Right cardiac atrium (tissue), 5 donors: ENCODE data around the gene REPIN1. TPM values are rescaled to one million over a fixed set of nuclear protein-coding genes. Genes with fewer than 3 reads are reported as not detected.
A peak's percentile ranks its signal among the peaks of the same experiment; 100 is the strongest.

Experiments used
- ATAC-seq, 2 donors: fragments of 200-7000 bp; cut with Tn5 transposase; one replicate each; pipeline versions ENCODE4 v1.8.0 to v1.9.1; 2020; ENCODE audit warnings: moderate library complexity in 2 of 2, mild to moderate bottlenecking in 1 of 2
- DNase-seq, 3 donors: peaks; one replicate each; pipeline ENCODE4 v3.0.0-alpha.2; 2020
- H3K27ac ChIP-seq: one replicate; pipeline ENCODE4 v1.5.1; 2013; ENCODE audit warnings: mild to moderate bottlenecking, low read length, control low read depth, moderate library complexity
- H3K27me3 ChIP-seq: one replicate; pipeline ENCODE4 v1.6.1; 2013; ENCODE audit not compliant: control insufficient read depth, insufficient read depth
- H3K4me1 ChIP-seq: one replicate; pipeline ENCODE4 v1.6.1; 2013; ENCODE audit warnings: low read length; ENCODE audit not compliant: control insufficient read depth, insufficient read depth
- H3K4me3 ChIP-seq: one replicate; pipeline ENCODE4 v1.5.1; 2013; ENCODE audit warnings: low read length, control low read depth
- H3K9me3 ChIP-seq: one replicate; pipeline ENCODE4 v1.6.1; 2013; ENCODE audit warnings: low read length; ENCODE audit not compliant: control insufficient read depth
- WGBS: extraction: QIAGEN DNeasy Blood & Tissue Kit; methylation state at CpG from one replicate; pipeline ENCODE4 v1.1.7; 2013; 5-methylcytosine and 5-hydroxymethylcytosine counted together
- intact Hi-C, 4 donors: fragments of 100-400 bp; cut with DNase I; formaldehyde crosslinking; loops; one replicate each; pipeline versions ENCODE4 v1.11.0 to v1.14.0; 2022 to 2023
- polyA plus RNA-seq: library from polyadenylated mRNA; stranded (reverse); fragments of 200-250 nt; gene quantifications from one replicate; pipeline ENCODE4 v1.2.3, GENCODE V29; 2013
- total RNA-seq, 4 donors: library from RNA; stranded (reverse); fragmentation: NEBNext Ultra II Directional; extraction: Animal tissue kit (Norgen Biotek cat#: 25700); gene quantifications; one replicate each; pipeline ENCODE4 v1.2.1, GENCODE V29; 2021
- donor health status: healthy with polysubstance abuse.
- donor health status: DM: no; HTN: yes; CAD: no.
- donor health status: DM: no; HTN: no; CAD: no.
- donor health status: DM: no; HTN: yes; CAD: no; lungs with severe emphysema.
- donor health status: DM: yes; HTN: yes; CAD: no.

REPIN1 gene
- total and polyA plus RNA-seq, 5 donors: 70.6 to 116 (median 107) TPM

DNA sequence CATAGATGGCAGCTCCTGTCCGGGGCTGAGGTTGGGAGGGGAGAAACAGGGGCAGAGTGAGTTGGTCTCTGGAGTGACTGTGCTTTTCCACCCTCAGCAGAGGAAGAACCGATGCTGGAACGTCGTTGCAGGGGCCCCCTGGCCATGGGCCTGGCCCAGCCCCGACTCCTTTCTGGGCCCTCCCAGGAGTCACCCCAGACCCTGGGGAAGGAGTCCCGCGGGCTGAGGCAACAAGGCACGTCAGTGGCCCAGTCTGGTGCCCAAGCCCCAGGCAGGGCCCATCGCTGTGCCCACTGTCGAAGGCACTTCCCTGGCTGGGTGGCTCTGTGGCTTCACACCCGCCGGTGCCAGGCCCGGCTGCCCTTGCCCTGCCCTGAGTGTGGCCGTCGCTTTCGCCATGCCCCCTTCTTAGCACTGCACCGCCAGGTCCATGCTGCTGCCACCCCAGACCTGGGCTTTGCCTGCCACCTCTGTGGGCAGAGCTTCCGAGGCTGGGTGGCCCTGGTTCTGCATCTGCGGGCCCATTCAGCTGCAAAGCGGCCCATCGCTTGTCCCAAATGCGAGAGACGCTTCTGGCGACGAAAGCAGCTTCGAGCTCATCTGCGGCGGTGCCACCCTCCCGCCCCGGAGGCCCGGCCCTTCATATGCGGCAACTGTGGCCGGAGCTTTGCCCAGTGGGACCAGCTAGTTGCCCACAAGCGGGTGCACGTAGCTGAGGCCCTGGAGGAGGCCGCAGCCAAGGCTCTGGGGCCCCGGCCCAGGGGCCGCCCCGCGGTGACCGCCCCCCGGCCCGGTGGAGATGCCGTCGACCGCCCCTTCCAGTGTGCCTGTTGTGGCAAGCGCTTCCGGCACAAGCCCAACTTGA lies 2.7 kb downstream of the REPIN1 start:
- DNase-seq: peak in 2 of 3 donors; percentile 58 to 65
- H3K27ac ChIP-seq: no peak overlapping the region
- H3K9me3 ChIP-seq: no peaks in the 10 kb centered on the region
- no peak for ATAC-seq
- intact Hi-C loops: no loop called here
- no peaks in the 10 kb centered on the region for H3K27me3 ChIP-seq
- H3K4me3 ChIP-seq: no peak overlapping the region
- H3K4me1 ChIP-seq: peaks cover 4% of the 10 kb centered on the region
- 85% methylated on average over 48 of the region's 48 CpGs for WGBS

DNA sequence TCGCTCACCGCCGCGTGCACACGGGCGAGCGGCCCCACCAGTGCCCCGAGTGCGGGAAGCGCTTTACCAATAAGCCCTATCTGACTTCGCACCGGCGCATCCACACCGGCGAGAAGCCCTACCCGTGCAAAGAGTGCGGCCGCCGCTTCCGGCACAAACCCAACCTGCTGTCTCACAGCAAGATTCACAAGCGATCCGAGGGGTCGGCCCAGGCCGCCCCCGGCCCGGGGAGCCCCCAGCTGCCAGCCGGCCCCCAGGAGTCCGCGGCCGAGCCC lies 3.3 kb downstream of the REPIN1 start:
- no peak for DNase-seq
- peaks cover 4% of the 10 kb centered on the region for H3K4me1 ChIP-seq
- WGBS: 89% methylated on average over 30 of the region's 30 CpGs
- ATAC-seq: no peak
- H3K9me3 ChIP-seq: no peaks in the 10 kb centered on the region
- H3K27ac ChIP-seq: no peak overlapping the region
- H3K4me3 ChIP-seq: no peak overlapping the region
- intact Hi-C loops: no loop called here
- H3K27me3 ChIP-seq: no peaks in the 10 kb centered on the region

DNA sequence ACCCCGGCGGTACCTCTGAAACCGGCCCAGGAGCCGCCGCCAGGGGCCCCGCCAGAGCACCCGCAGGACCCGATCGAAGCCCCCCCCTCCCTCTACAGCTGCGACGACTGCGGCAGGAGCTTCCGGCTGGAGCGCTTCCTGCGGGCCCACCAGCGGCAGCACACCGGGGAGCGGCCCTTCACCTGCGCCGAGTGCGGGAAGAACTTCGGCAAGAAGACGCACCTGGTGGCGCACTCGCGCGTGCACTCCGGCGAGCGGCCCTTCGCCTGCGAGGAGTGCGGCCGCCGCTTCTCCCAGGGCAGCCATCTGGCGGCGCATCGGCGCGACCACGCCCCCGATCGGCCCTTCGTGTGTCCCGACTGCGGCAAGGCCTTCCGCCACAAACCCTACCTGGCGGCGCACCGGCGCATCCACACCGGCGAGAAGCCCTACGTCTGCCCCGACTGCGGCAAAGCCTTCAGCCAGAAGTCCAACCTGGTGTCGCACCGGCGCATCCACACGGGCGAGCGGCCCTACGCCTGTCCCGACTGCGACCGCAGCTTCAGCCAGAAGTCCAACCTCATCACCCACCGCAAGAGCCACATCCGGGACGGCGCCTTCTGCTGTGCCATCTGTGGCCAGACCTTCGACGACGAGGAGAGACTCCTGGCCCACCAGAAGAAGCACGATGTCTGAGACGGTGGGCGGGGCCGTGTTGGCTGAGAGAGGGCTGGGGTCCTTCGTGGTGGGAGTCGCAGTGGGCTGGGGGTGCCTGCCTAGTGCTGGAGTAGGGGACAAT lies 3.8 kb downstream of the REPIN1 start:
- Histone ChIP-seq H3K9me3 (no peaks in the 10 kb centered on the region), H3K4me3 (no peak overlapping the region), H3K4me1 (peaks cover 4% of the 10 kb centered on the region), H3K27ac (no peak overlapping the region), H3K27me3 (no peaks in the 10 kb centered on the region)
- intact Hi-C loops: no loop called here
- no peak for ATAC-seq
- WGBS: 84% methylated on average over 79 of the region's 79 CpGs
- peak in 1 of 3 donors; percentile 53 for DNase-seq

DNA sequence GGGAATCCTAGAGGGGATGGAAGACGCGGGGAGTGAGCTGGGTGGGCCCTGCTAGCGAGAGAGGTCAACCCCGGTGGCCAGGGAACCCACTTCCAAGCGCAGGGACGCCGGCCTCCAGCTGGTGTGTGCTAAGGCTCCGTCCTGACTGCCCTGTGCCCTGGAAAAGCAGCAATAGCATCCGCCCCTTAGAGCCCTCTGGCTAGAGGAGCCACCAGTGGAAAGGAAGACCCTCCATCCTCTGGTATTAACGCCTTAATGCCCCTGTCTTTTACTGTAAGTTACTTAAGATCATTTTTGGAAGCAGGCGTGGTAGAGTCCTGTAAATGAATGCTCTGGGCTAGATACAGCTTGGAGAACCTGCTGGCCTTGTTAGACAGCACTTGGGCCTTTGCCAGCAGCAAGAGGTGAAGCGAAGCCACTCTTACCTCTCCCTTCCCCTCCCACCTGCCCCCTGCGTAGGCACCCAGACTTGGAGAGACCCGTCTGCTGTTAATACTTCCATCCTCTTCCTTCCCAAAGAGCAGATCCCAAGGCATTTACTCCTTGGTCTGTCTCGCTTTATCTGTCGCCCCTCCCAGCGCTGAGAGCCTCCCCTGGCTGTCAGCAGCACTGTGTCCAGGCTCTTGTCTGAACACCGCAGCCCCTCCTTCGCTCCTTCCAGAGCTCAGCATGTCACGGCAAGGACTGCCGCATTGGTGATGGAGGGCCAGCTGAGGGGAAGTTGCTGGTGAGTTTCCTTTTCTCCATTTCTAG lies 4.6 kb downstream of the REPIN1 start:
- H3K4me1 ChIP-seq: peaks cover 7% of the 10 kb centered on the region
- 70% methylated on average over 21 of the region's 21 CpGs for WGBS
- no peaks in the 10 kb centered on the region for H3K27me3 ChIP-seq

DNA sequence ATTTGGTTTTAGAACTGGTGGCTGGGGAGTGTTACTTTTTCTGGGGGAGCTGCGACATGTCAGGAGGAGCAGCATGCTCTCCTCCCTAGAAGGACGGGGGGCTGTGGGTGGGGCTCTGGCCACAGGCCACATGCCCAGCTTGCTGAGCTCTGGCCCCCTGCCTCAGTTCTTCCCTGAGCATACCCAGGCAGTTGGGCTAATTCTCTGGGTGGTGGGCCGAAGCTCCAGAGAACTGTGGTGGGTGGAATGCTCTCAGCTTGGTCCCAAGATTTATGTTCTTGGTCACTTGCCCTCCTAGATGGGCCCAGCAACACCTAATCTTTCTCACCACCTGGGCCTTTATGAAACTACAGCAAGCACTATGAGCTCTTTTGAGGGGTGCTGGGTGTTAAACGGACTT lies 5.4 kb downstream of the REPIN1 start:
- H3K27ac ChIP-seq: no peak overlapping the region
- no peak overlapping the region for H3K4me3 ChIP-seq

More for the DNA sequence above, 4.6 kb downstream of the REPIN1 start:
- no peaks in the 10 kb centered on the region for H3K9me3 ChIP-seq
- H3K27ac ChIP-seq: peak overlapping the region; percentile 14
- ATAC-seq (no peak), DNase-seq (peak in 1 of 3 donors; percentile 48)
- intact Hi-C loops: no loop called here
- H3K4me3 ChIP-seq: no peak overlapping the region

DNA sequence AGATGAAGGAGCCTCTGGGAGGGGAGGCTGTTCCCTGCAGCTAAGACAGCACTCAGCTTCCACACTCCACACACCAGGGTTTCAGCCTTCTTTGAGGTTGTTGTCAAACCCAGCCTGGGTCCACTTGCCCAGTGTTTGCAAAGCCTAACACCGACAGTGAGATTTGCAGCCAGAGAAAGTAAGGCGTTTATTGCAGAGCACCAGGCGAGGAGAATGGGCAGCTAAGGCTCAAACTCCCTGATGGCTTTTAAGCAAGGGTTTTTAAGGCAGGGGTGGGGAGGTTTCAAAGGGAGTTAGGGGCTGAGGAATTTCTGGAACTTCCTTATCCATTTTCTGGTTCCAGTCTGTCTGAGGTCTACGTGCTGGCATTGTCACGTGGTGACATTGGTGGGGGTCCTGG lies 5.8 kb downstream of the REPIN1 start:
- intact Hi-C loops: no loop called here
- 81% methylated on average over 5 of the region's 5 CpGs for WGBS
- H3K27ac ChIP-seq: no peak overlapping the region
- H3K27me3 ChIP-seq: no peaks in the 10 kb centered on the region
- H3K4me1 ChIP-seq: peaks cover 8% of the 10 kb centered on the region
- DNase-seq (no peak), ATAC-seq (no peak)
- no peaks in the 10 kb centered on the region for H3K9me3 ChIP-seq
- H3K4me3 ChIP-seq: no peak overlapping the region

More for the DNA sequence above, 5.4 kb downstream of the REPIN1 start:
- 80% methylated on average over 4 of the region's 4 CpGs for WGBS
- Histone ChIP-seq H3K27me3 (no peaks in the 10 kb centered on the region), H3K4me1 (peaks cover 8% of the 10 kb centered on the region), H3K9me3 (no peaks in the 10 kb centered on the region)
- ATAC-seq (no peak), DNase-seq (no peak)
- intact Hi-C loops: no loop called here

DNA sequence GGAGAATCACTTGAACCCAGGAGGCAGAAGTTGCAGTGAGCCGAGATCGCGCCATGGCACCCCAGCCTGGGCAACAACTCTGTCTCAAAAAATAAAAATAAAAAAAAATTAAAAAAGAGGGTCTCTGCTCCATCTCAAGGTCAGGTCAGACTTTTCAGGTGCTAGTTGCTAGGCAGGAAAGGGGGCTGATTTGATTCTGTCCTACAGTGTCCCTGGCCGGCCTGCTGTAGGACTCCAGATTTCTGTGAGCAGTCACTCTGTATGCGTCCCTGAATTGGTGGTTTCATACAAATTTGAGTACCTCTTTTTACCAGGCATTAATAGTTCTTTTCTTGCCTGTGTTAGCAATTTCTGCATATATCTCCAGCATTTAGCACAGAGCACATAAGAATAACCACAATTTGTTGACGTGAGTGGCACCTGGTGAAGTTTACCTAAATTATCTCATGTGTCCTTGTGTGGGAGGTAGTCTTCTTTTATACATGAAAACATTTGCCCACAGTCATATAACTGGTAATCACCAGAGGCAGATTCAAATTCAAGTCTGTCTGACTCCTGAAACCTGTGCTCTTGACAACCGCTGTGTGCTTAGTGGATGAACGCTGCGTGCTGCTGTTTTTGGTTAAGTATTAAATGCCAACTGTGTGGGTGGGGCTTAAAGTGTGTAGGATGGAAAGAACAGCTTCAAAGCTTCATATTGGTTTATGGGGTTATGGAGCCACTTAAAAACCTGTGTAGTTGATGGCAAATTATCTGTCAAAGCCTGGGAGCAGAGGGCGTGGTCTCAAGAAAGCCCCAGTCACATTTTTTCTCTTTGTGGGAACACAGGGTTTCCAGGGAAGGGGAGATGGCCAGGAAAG lies 7.3 kb downstream of the REPIN1 start:
- WGBS: 88% methylated on average over 10 of the region's 10 CpGs
- intact Hi-C loops: no loop called here
- H3K27ac ChIP-seq: no peak overlapping the region
- peaks cover 3% of the 10 kb centered on the region for H3K4me1 ChIP-seq
- no peak for ATAC-seq
- H3K4me3 ChIP-seq: no peak overlapping the region
- no peaks in the 10 kb centered on the region for H3K9me3 ChIP-seq
- no peak for DNase-seq
- H3K27me3 ChIP-seq: no peaks in the 10 kb centered on the region

DNA sequence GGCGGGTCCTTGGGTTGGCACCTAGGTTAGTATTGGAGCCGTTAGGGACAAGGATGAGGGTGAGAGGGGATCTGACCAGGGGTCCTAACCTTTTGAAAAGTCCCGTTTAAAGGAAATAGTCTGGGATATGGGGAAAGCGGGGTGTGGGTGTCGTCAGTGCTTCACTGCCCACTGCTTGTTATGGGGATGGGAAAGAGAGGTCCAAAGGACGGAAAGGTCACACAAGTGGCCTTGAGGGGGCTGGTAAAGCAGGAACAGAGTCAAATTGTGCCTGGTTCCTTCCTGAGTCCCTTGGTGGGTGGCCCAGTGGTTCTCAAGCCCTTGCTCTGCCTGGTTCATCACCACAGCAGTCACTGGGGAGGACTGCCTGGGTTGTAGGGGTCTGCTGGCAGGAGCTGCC lies 7.9 kb downstream of the REPIN1 start:
- no peaks in the 10 kb centered on the region for H3K9me3 ChIP-seq
- H3K27ac ChIP-seq: no peak overlapping the region
- intact Hi-C loops: no loop called here
- H3K4me1 ChIP-seq: peaks cover 3% of the 10 kb centered on the region
- ATAC-seq: no peak
- no peaks in the 10 kb centered on the region for H3K27me3 ChIP-seq
- DNase-seq: no peak
- no peak overlapping the region for H3K4me3 ChIP-seq
- 79% methylated on average over 6 of the region's 6 CpGs for WGBS

DNA sequence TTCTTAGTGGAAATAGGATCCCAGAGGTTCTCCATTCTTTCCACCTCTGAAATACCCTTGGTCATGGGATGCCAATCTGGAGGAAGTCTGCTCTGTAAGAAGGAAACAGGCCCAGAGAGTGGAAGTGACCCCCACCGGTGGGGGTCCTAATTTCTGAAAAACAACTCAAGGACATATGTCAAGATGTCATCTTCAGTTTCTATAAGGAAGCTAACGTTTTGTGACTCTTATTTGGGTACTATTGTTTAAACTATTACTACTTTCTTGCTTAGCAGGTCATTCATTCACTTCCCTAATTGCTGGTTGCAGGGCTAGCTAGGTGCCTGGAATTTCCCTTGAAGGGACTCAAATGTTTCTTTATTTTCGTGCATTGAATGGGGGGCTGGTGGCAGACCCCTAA lies 8.6 kb downstream of the REPIN1 start:
- H3K4me3 ChIP-seq: no peak overlapping the region
- WGBS: 51% methylated on average over 3 of the region's 3 CpGs
- no peak for DNase-seq
- intact Hi-C loops: no loop called here
- ATAC-seq: no peak
- H3K27me3 ChIP-seq: no peaks in the 10 kb centered on the region
- H3K4me1 ChIP-seq: peaks cover 3% of the 10 kb centered on the region
- H3K27ac ChIP-seq: no peak overlapping the region
- no peaks in the 10 kb centered on the region for H3K9me3 ChIP-seq

DNA sequence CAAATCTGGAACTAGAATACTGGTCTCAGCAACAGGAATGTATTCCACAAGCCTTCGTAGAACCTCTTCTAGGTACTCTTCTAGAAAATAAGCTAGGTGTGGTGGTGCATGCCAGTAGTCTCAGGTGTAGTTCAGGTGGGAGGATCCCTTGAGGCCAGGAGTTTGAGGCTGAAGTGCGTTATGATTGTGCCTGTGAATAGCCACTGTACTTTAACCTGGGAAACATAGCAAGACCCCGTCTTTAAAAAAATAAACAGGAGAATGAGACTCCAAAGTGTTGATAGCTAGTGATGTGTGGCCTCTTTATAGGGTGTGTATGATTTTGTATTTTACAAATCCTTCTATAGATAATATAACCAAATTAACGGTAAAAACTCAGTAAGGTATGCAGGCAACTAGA lies 9.0 kb downstream of the REPIN1 start:
- 62% methylated on average over 4 of the region's 4 CpGs for WGBS
- no peaks in the 10 kb centered on the region for H3K9me3 ChIP-seq
- no peak for ATAC-seq
- H3K27me3 ChIP-seq: no peaks in the 10 kb centered on the region
- no peak overlapping the region for H3K4me3 ChIP-seq
- intact Hi-C loops: no loop called here
- H3K27ac ChIP-seq: no peak overlapping the region
- H3K4me1 ChIP-seq: peaks cover 3% of the 10 kb centered on the region
- no peak for DNase-seq
